HUES48 (cell line): ENCODE results near the gene RTRAF.

Experiments used
- H3K27ac ChIP-seq: one replicate; pipeline ENCODE4 v1.7.0; 2013; ENCODE audit warnings: low read depth, low read length, inconsistent platforms
- H3K27me3 ChIP-seq: 2 replicates; pipeline ENCODE4 v1.6.1; 2013; ENCODE audit warnings: mild to moderate bottlenecking, low read length; ENCODE audit not compliant: control insufficient read depth, insufficient read depth
- H3K36me3 ChIP-seq: 2 replicates; pipeline ENCODE4 v1.6.1; 2013; ENCODE audit warnings: low read length; ENCODE audit not compliant: control insufficient read depth, insufficient read depth
- H3K4me1 ChIP-seq: 2 replicates; pipeline ENCODE4 v1.6.1; 2013; ENCODE audit warnings: mild to moderate bottlenecking, low read length; ENCODE audit not compliant: control insufficient read depth, insufficient read depth
- H3K4me3 ChIP-seq: 2 replicates; pipeline ENCODE4 v1.5.1; 2013; ENCODE audit warnings: mild to moderate bottlenecking, low read depth, low read length
- H3K9ac ChIP-seq: 2 replicates; pipeline ENCODE4 v1.6.1; 2013; ENCODE audit warnings: mild to moderate bottlenecking, low read depth, low read length, moderate library complexity
- H3K9me3 ChIP-seq: 2 replicates; pipeline ENCODE4 v1.6.1; 2013; ENCODE audit warnings: low read length; ENCODE audit not compliant: control insufficient read depth, insufficient read depth

Gene RTRAF

GRCh38 chr14:51963286-51963685, 26.1 kb upstream of the RTRAF start:
- Histone ChIP-seq H3K4me1 (peaks cover 2% of the 10 kb centered on the region; the same call in 1 of the 2 replicates), H3K9me3 (peaks cover 4% of the 10 kb centered on the region; the same call in 1 of the 2 replicates), H3K27ac (no peak overlapping the region), H3K4me3 (no peak overlapping the region), H3K27me3 (no peaks in the 10 kb centered on the region), H3K9ac (no peak overlapping the region), H3K36me3 (no peaks in the 10 kb centered on the region)

- no peaks in the 10 kb centered on the region for H3K9me3 ChIP-seq
- no peak overlapping the region for H3K9ac ChIP-seq
- H3K4me3 ChIP-seq = no peak overlapping the region
- no peaks in the 10 kb centered on the region for H3K36me3 ChIP-seq
- no peak overlapping the region for H3K27ac ChIP-seq
- H3K4me1 ChIP-seq = no peaks in the 10 kb centered on the region; the same call in 1 of the 2 replicates
- no peaks in the 10 kb centered on the region for H3K27me3 ChIP-seq
Measured at GRCh38 chr14:51967521-51967920, 21.8 kb upstream of the RTRAF start.

- Histone ChIP-seq H3K4me3 (no peak overlapping the region), H3K9me3 (no peaks in the 10 kb centered on the region), H3K27me3 (no peaks in the 10 kb centered on the region), H3K9ac (no peak overlapping the region), H3K4me1 (no peaks in the 10 kb centered on the region), H3K36me3 (no peaks in the 10 kb centered on the region), H3K27ac (no peak overlapping the region)
Measured at GRCh38 chr14:51969852-51970540, 19.4 kb upstream of the RTRAF start.

GRCh38 chr14:51972566-51972965, 16.8 kb upstream of the RTRAF start:
- H3K27ac ChIP-seq = no peak overlapping the region
- H3K9ac ChIP-seq = no peak overlapping the region
- no peaks in the 10 kb centered on the region for H3K4me1 ChIP-seq
- no peaks in the 10 kb centered on the region for H3K27me3 ChIP-seq
- no peaks in the 10 kb centered on the region for H3K9me3 ChIP-seq
- no peaks in the 10 kb centered on the region for H3K36me3 ChIP-seq
- H3K4me3 ChIP-seq = no peak overlapping the region

DNA sequence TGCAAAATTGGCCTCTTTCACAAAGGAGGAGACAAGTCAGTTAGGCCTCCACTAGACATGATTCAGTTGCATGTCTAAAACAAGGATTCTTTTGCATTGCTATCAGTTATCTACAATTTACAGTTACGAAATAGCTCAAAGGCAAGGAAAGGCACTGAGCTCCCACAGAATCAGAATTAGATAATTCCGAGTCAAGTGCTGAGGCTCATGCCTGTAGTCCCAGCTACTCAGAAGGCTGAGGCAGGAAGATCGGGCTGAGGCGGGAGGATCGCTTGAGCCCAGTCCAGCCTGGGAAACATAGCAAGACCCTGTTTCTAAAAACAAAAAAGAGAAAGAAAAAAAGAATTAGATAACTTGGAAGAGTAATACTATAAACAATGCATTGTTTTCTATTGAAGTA, 12.3 kb upstream of the RTRAF start:
- Histone ChIP-seq H3K4me1 (no peaks in the 10 kb centered on the region), H3K9me3 (no peaks in the 10 kb centered on the region), H3K27ac (no peak overlapping the region), H3K4me3 (no peak overlapping the region), H3K27me3 (no peaks in the 10 kb centered on the region), H3K9ac (no peak overlapping the region), H3K36me3 (no peaks in the 10 kb centered on the region)

- Histone ChIP-seq H3K9me3 (no peaks in the 10 kb centered on the region), H3K27ac (no peak overlapping the region), H3K9ac (no peak overlapping the region)
Measured at GRCh38 chr14:51978681-51979085, 10.7 kb upstream of the RTRAF start.

GRCh38 chr14:51979088-51979709, 10.1 kb upstream of the RTRAF start:
- Histone ChIP-seq H3K36me3 (no peaks in the 10 kb centered on the region), H3K9me3 (no peaks in the 10 kb centered on the region), H3K4me1 (no peaks in the 10 kb centered on the region), H3K27me3 (no peaks in the 10 kb centered on the region), H3K4me3 (no peak overlapping the region), H3K9ac (no peak overlapping the region), H3K27ac (no peak overlapping the region)

More at GRCh38 chr14:51978681-51979085, 10.7 kb upstream of the RTRAF start:
- Histone ChIP-seq H3K27me3 (no peaks in the 10 kb centered on the region), H3K36me3 (no peaks in the 10 kb centered on the region), H3K4me1 (no peaks in the 10 kb centered on the region), H3K4me3 (no peak overlapping the region)

GRCh38 chr14:51981218-51981854, 8.0 kb upstream of the RTRAF start:
- Histone ChIP-seq H3K27ac (no peak overlapping the region), H3K4me1 (no peaks in the 10 kb centered on the region), H3K27me3 (no peaks in the 10 kb centered on the region), H3K9me3 (no peaks in the 10 kb centered on the region), H3K36me3 (no peaks in the 10 kb centered on the region), H3K4me3 (no peak overlapping the region), H3K9ac (no peak overlapping the region)

GRCh38 chr14:51988221-51988620, 1.1 kb upstream of the RTRAF start:
- Histone ChIP-seq H3K9me3 (no peaks in the 10 kb centered on the region), H3K4me1 (peaks cover 5% of the 10 kb centered on the region; the same call in 1 of the 2 replicates), H3K27ac (no peak overlapping the region), H3K4me3 (no peak overlapping the region), H3K9ac (no peak overlapping the region), H3K36me3 (peaks cover 24% of the 10 kb centered on the region), H3K27me3 (no peaks in the 10 kb centered on the region)

- Histone ChIP-seq H3K36me3 (peaks cover 47% of the 10 kb centered on the region), H3K27ac (no peak overlapping the region), H3K4me1 (peaks cover 5% of the 10 kb centered on the region; the same call in 1 of the 2 replicates), H3K4me3 (peak overlapping the region; percentile 100), H3K27me3 (no peaks in the 10 kb centered on the region), H3K9me3 (no peaks in the 10 kb centered on the region), H3K9ac (peak overlapping the region; percentile 91)
Measured at GRCh38 chr14:51990488-51990887, 1.1 kb downstream of the RTRAF start.

DNA sequence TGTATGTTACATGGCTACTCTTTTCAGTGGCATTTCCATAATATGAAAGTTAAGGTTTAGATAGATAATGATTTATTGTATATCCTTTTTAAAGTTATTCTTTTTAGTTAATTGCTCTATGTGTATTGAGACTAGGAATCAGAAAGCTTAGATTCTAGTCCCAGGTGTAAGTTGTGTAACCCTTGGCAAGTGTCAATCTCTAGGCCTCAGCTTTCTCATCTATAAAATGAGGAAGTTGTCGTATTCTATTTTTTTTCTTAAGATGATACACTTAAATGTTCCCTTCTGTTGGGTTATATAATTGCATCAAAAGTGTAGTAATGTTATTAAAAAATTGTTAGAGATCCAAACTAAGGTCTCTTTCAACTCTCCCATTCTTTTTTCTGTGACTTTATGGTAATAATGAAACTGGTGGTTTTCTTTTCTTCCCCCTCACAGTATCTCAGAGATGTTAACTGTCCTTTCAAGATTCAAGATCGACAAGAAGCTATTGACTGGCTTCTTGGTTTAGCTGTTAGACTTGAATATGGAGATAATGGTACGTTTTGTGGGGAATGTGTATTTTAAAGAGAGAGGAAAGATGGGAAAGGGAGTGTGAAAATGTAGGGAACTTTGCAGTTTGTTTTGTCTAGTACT, 4.1 kb downstream of the RTRAF start:
- no peaks in the 10 kb centered on the region for H3K27me3 ChIP-seq
- H3K27ac ChIP-seq = no peak overlapping the region
- no peaks in the 10 kb centered on the region for H3K9me3 ChIP-seq
- peaks cover 5% of the 10 kb centered on the region; the same call in 1 of the 2 replicates for H3K4me1 ChIP-seq
- H3K9ac ChIP-seq = no peak overlapping the region
- H3K4me3 ChIP-seq = no peak overlapping the region
- peaks cover 75% of the 10 kb centered on the region for H3K36me3 ChIP-seq
